ENCODE measurements around the gene UGGT1. TPM values are rescaled to one million over a fixed set of nuclear protein-coding genes. Genes with fewer than 3 reads are reported as not detected.
A peak's percentile ranks its signal among the peaks of the same experiment; 100 is the strongest.
"Not testable (repeated sequence)": the region's sequence is repeated elsewhere in the genome, so short reads cannot be mapped to it uniquely, and the experiment has no call there.

Gene UGGT1
- total RNA-seq, 1 donor from 2014 or later = 52.6 TPM

DNA sequence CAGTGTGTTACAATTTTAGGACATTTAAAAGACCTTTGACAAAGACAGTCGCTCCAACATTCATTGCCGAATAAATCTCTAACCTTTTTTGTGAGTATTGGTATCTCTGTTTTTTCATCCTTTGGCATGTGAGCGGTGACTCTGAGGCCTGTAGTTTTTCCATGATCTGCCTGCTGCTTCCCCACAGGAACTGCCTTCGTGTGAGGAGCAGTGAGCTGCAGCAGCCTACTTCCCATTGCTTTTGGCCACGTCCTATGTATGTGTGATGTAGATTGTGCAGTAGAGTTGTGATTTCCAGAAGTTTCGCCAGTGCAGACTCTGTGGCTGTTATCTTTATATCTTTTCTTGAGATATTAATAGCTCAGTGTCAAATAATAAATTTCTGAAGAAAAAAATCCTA, 79.8 kb downstream of the UGGT1 start:
- DNase-seq (ENCODE audit: low spot score) = no peak

DNA sequence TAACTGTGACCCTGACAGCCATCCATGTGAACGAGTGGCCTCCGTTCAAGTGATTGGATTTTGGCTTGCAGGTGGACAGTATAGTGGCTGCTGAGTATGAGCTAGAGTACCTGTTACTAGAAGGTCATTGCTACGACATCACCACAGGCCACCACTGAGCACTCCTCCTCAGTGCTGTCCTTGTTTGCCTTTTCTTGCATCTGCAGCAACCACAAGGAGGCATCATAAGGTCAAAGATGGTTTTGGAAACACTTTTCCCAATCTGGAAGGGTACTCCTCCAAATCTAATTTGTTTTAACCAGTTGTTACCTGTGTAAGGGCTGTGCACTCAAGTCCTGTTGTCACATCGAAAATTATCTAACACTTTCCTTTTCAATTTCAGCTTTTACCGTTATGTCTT, 81.2 kb downstream of the UGGT1 start:
- no peak for DNase-seq (ENCODE audit: low spot score)

DNA sequence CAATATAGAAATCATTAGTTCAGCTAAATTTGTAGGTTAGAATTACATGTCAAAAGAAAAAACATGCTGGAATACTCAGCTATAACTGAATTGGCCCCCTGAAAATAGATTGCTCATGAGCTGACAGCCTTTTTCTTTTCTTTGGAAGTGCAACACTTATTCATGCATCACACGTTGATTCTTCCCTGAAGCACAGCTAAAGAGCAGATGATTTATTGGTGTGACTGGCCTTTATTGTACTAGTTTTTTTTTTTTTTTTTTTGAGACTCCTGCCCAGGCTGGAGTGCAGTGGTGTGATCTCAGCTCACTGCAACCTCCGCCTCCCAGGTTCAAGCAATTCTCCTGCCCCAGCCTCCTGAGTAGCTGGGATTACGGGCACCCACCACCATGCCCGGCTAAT, 83.1 kb downstream of the UGGT1 start:
- DNase-seq (ENCODE audit: low spot score) = not testable (repeated sequence)

DNA sequence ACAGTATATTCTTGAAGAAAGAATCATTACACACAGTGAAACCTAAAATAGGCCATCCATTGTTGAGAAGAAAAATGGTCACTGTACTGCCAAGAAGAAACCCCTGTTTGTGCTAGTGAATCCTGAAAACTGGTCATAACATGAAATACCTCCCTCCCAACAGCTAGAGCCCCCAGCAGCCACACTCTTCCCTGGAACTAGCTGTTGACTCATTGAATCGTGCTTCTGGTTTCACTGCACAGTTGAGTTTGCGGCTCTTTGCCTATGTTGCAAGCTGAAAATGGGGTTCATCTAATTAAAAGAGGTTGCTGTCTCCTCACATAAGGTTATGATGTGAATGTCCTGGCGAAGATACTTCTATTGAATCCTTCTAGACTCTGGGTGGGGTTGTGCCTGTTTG, 86.3 kb downstream of the UGGT1 start:
- no peak for DNase-seq (ENCODE audit: low spot score)

DNA sequence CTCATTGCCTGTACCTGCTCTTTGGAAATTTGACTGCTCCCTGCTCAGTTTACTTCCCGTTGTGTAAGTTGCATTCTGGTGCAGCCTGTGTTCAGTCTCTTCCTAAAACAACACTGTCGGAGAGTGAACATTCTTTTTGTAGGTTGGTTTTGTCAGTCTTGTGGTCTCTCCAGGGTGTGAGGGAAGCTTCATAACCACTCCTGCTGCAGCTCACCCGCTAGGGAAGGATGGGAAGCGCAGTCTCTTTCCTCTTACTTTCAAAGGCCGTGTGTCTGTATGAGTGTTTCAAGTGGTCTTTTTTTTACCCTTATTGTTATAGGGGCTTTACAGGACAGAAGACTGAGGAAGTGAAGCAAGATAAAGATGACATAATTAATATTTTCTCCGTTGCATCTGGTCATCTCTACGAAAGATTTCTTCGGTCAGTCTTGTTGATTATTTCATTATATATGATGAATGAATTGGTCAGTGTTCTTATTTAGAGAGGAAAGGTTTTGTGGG, 87.2 kb downstream of the UGGT1 start:
- no peak for DNase-seq (ENCODE audit: low spot score)

DNA sequence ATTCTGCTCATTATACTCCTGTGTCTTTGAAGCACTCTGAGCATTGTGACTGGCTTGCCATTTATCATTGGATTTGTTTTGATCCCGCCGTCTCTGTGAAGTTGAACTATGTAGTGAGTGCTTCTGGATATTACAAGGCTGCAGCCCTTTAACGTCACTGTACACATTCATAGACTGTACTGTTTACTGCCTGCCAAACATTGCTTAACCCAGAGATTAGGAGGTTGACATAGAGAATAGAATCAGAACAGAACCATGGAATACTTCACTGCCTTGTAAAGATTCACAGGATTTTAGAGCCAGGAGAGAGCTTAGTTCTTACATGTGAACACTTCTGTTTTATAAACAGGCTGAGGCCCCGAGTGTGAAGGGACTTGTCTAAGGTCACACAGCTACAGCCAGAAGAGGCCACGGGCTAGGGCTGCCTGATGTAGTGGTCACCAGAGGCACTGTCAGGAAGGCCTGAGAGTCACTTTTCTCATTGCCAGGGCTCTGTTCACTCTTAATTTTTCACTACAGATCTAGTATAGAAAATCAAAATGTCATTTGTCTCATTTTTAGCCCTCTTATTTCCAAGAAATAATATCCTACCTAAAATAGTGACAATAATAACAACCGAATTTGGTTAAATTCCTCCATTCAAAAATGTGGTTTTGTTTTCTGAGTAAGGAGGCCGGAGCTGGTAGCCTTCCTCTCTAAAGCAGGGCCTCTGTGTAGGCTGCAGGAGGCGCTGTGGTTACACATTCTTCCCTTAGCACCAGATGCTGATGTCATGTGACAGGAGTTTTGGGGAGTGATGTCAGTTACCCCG, 87.9 kb downstream of the UGGT1 start:
- DNase-seq (ENCODE audit: low spot score) = peak; percentile 60

DNA sequence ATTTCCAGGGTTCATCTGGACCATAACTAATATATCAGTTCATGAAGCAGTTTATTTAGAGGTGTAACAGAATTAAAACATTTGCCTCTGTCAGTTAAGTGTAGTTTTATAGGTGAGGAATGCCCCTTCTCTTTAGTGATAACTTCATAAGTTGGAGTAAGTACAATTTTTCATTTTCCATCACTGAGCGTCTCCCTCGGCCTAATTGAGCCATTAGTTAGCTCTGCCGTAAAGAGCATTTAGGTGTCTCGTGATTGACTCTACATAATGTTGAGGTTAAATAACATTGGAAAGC, 88.4 kb downstream of the UGGT1 start:
- DNase-seq (ENCODE audit: low spot score) = no peak

DNA sequence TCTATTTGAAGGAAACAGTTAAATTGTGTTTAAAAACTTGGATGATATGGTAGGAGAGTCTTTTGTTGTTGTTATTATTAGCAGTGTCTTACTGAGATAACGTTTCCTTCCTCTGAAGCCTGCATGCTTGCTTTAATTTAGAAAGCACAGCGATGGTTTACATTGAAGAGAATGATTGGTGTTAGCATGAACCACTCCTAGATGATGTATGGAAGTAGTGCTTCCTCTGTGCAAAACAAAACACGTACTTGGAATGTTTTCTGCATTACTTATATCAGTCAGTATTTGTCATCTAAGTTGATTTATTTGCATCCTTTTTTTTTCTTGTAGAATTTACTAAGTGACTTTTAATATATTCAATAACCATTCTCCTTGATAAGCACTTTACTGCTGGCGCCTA, 89.0 kb downstream of the UGGT1 start:
- DNase-seq (ENCODE audit: low spot score) = no peak

DNA sequence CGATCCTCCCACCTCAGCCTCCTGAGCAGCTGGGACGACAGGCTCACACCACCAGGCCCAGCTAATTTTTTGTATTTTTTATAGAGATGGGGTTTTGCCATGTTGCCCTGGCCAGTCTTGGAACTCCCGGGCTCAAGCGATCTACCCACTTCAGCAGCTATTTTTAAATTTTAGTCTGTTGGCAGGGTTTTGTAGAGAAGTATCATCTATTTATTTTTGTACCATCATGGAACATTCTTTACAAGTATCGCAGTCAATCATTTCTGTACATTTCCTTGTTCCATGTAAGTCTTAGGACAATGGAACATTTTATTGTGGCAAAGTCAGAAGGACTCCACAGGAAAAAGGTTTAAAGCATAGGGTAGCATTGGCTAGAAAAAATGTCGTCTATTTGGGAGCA, 94.6 kb downstream of the UGGT1 start:
- no peak for DNase-seq (ENCODE audit: low spot score)

DNA sequence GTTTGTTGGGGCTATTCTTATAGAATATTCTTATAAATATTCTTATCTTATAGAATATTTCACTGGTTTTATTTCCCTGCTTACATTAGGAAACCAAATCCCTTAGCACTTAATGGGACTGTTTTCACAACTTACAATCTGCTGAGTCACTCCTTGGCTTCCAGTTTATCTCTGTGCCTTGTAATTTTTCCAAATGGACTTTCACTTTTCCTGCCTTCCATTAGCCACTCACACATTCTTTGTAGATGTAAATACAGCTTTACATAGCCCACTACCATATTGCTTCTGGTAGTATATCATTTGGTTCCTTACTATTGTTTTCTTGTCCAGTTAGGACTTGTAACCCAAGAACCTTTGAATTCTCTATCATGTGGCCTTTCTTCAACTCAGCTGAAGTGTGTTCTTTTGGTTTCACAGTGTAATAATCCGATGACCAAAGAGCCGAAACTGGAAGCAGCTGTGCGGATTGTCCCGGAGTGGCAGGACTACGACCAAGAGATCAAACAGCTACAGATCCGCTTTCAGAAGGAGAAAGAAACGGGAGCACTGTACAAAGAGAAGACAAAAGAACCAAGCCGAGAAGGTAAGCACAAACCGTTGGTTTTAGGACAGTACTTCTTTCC, 96.1 kb downstream of the UGGT1 start:
- DNase-seq (ENCODE audit: low spot score) = no peak

DNA sequence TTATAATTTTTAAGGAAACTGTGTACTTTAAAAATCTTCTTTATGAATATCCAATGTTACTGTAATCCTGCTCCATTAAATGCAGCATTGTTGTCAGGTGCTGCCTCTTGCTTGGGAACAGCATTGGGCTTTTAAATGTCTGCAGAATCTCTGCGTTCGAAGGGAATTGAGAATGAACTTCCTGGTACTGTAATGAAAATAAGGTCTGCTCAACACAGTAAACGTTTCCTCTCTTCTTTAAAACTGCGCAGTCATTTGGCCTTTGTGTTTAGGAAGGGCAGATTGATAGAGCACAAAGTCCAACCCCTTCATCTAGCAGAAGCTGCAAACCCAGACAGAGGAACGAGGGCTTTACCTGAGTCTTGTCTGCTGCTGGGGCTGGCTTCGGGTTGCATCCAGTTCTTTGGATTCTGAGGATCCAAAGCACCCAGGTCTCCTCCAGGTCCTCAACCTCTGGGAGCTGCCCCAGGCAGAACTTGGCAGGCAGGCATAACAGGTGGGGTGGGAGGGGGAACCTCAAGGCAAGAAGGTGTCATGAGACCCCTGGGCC, 104.5 kb downstream of the UGGT1 start:
- peak; percentile 34 for DNase-seq (ENCODE audit: low spot score)

DNA sequence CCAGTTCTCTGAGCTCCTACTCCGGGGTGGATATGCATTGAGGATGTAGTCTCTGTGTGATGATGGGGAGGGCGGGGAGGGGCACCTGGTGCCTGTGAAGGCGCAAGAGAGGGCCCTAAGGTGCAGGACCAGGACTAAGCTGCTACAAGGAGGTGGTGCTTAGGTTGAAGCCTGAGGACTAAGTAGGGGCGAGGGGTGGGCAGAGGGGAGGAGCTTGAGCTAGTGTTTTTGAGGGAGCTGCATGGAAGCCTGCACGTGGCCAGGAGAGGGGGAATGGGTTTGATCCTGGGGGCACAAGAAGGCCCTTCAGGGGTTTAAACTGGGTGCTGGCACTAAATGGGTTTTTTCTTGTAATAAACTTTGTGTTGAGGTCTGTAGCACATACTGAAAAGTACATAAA, 105.0 kb downstream of the UGGT1 start:
- DNase-seq (ENCODE audit: low spot score) = no peak

DNA sequence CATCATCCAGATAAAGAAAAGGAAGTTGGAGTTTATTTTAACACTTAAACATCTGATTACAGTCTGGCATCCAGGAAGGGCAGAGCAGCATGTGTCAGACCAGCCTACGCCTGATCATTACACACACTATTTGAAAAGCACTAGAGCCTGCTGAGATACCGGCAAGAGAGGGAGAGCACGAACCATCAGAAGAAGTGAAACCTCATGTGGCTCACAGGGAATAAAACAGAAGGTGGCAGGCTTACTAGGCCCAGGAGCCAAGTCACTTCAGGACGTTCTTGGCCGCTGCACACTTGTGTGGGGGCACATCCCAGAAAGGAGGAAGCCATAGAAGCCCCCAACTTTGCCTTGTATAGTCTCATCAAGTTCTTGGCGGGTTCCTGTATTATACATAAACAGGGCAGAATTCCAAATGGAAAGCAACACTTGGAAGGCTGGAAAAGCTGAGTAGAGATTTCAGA, 105.5 kb downstream of the UGGT1 start:
- peak; percentile 41 for DNase-seq (ENCODE audit: low spot score)

DNA sequence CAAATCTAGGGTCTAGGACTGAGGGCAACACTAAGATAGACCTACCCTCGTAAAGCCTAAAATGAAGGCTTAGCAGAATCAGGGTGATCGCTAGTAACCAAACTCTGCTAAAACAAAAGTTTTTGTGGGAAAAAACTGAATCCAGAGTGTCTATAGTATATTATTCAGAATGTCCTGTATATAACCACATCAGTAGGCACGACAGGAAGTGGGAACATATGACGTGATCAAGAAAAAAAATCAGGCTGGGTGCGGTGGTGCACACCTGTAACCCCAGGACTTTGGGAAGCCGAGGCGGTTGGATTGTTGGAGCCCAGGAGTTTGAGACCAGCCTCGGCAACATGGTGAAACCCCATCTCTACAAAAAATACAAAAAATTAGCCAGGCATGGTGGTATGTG, 106.1 kb downstream of the UGGT1 start:
- no peak for DNase-seq (ENCODE audit: low spot score)

DNA sequence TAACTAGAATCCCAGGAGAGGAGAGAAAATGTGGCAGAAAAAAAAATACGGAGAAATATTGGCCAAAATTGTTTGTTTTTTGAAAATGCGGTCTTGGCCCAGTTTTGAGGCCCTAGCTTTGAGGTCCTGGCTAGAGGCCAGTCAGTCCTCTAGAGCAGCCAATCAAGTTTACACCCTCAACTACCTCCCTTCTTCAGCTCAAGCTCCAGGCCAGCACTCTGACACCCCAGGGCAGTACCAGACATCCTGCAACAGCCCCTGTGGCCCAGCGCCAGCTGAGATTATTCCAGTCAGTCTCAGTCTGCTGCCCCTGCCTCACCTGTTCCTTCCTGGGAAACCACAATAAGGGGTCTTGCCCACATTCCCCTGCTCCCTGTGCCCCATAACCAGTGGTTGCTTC, 107.7 kb downstream of the UGGT1 start:
- no peak for DNase-seq (ENCODE audit: low spot score)

DNA sequence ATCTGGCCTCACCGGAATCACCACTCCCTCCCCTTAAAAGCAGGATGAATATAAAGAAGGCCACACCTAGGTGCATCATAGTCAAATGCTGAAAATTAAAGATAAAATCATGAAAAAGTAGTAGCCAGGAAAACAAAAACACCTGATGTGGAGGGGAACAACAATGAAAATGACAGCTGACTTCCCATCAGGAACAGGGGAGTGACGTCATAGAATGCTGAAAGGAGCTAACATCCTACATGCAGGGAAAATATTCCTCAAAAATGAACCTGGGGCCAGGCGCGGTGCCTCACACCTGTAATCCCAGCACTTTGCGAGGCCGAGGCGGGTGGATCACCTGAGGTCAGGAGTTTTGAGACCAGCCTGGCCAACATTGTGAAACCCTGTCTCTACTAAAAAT, 108.1 kb downstream of the UGGT1 start:
- no peak for DNase-seq (ENCODE audit: low spot score)

DNA sequence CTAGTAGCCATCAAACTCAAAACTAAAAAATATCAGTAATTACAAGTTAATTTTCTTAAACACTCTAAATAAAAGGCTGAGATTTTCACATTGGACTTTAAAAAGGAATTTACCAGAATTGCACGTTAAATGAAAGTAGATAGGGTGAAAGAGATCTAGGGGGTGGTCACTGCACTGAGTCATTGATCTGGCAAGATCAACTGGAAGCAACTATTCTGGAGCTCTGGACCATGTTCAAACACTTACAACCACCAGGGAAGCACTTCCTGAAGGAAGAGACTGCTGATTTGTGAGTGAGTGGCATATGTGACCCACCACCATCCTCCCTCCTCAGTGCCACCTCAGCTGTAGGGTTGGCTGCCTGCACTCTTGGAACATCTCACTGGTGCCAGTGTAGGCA, 111.8 kb downstream of the UGGT1 start:
- DNase-seq (ENCODE audit: low spot score) = no peak

DNA sequence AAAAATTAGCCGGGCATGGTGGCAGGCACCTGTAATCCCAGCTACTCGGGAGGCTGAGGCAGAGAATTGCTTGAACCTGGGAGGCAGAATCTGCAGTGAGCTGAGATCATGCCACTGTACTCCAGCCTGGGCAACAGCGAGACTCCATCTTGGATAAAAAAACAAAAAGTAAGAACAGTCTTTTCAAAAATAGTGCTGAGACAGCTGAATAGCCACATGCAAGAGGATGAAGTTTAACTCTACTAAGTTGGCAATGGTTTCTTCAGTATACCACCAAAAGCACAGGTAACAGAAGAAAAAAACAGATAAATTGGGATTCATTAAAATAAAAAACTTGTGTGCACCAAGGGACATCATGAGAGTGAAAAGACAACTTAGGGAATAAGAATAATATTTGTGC, 115.2 kb downstream of the UGGT1 start:
- no peak for DNase-seq (ENCODE audit: low spot score)

DNA sequence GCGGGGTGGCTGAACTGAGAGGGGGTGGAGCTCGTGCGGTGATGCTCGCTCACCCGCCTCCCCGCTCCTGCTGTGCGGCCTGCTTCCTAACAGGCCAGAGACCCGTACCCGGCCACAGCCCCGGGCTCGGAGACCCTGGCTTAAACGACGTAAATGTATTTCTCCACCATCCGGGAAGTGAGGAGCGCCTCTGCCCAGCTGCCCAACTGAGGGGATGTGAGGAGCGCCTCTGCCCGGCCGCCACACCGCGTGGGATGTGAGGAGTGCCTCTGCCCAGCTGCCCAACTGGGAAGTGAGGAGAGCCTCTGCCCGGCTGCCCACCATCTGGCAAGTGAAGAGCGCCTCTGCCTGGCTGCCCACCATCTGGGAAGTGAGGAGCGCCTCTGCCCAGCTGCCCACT, 117.0 kb downstream of the UGGT1 start:
- DNase-seq (ENCODE audit: low spot score) = no peak

DNA sequence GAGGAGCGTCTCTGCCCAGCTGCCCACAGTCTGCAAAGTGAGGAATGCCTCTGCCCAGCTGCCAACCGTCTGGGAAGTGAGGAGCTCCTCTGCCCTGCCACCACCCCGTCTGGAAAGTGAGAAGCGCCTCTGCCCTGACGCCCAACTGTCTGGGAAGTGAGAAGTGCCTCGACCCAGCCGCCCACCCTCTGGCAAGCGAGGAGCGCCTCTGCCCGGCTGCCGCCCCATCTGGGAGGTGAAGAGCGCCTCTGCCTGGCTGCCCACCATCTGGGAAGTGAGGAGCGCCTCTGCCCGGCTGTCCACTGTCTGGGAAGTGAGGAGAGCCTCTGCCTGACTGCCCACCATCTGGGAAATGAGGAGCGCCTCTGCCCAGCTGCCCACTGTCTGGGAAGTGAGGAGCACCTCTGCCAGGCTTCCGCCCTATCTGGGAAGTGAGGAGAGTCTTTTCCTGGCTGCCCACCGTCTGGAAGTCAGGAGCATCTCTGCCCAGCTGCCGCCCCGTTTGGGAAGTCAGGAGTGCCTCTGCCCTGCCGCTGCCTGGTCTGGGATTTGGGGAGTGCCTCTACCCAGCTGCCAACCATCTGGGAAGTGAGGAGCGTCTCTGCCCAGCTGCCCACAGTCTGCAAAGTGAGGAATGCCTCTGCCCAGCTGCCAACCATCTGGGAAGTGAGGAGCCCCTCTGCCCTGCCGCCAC, 117.8 kb downstream of the UGGT1 start:
- not testable (repeated sequence) for DNase-seq (ENCODE audit: low spot score)

DNA sequence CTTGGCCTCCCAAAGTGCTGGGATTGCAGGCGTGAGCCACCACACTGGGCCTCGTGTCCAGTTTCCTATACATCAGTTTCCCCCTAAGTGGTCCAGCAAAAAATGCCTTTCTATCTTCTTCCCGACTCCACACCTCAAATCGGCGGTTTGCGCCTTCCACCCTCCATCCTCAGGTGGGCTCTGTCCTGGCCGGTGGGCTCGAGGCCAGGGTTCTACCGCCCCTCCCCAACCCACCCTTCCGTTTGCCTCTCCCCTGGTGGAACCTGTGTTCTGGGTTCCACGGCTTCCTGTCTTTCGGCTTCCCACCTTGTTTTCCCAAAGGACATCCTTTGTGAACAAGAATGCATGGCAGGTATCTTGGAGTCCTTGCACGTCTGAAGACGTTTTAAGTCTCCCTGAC, 123.3 kb downstream of the UGGT1 start:
- no peak for DNase-seq (ENCODE audit: low spot score)

DNA sequence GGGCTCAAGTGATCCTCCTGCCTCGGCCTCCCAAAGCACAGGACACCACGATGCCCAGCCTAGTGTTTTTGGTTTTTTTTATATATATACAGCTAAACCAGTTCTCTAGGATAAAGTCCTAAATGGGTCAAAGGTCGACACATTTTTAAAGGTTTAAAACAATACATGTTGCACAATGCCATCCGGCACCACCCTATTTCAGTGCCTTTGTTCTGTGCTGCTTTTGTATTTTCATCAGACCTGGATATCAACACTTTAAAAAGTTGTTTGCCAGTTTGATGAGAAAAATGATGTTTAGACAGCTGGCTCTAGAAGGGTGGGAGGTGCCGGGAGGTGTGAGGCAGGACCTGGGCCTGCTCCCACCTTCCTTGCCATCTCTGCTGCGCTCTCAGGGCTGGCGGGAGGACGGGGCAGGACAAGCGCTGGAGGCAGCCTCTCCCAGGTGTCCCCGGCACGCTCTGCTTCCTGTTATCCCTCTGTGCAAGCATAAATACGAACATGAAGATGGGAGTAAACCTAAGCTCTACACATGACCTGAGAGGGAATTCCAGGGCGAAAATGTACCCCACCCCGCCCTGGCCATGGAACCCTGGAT, 124.0 kb downstream of the UGGT1 start:
- DNase-seq (ENCODE audit: low spot score) = no peak
